IgD-negative memory B cell (primary cell): Measurements from ENCODE around the gene COL18A1. TPM values are rescaled to one million over a fixed set of nuclear protein-coding genes. Genes with fewer than 3 reads are reported as not detected.
A peak's percentile ranks its signal among the peaks of the same experiment; 100 is the strongest.

Experiments used
- H3K27ac Mint-ChIP-seq, 3 donors: one replicate each; pipeline ENCODE4 v1.8.0; 2020 to 2022; ENCODE audit warnings: mild to moderate bottlenecking in 3 of 3, mixed read lengths in 3 of 3, moderate library complexity in 1 of 3
- H3K27me3 Mint-ChIP-seq: one replicate; pipeline ENCODE4 v1.8.0; 2021; ENCODE audit warnings: mixed read lengths
- H3K36me3 Mint-ChIP-seq: one replicate; pipeline ENCODE4 v1.8.0; 2020; ENCODE audit warnings: mild to moderate bottlenecking, mixed read lengths
- H3K4me1 Mint-ChIP-seq, 3 donors: one replicate each; pipeline ENCODE4 v1.8.0; 2020 to 2022; ENCODE audit warnings: mixed read lengths in 3 of 3, mild to moderate bottlenecking in 1 of 3
- H3K4me3 Mint-ChIP-seq, 4 donors: one replicate each; pipeline ENCODE4 v1.8.0; 2020 to 2022; ENCODE audit warnings: mild to moderate bottlenecking in 4 of 4, mixed read lengths in 4 of 4, moderate library complexity in 3 of 4
- H3K9me3 Mint-ChIP-seq, 3 donors: one replicate each; pipeline ENCODE4 v1.8.0; 2020 to 2021; ENCODE audit warnings: mixed read lengths in 3 of 3, mild to moderate bottlenecking in 1 of 3
- polyA plus RNA-seq: library from polyadenylated mRNA; unstranded; fragments of 300-500 nt; fragmentation: Illumina TruSeq; gene quantifications from one replicate; pipeline ENCODE4 v1.2.3, GENCODE V29; 2021

COL18A1 gene
- polyA plus RNA-seq, 1 donor from 2014 or later: 4.0 TPM

DNA sequence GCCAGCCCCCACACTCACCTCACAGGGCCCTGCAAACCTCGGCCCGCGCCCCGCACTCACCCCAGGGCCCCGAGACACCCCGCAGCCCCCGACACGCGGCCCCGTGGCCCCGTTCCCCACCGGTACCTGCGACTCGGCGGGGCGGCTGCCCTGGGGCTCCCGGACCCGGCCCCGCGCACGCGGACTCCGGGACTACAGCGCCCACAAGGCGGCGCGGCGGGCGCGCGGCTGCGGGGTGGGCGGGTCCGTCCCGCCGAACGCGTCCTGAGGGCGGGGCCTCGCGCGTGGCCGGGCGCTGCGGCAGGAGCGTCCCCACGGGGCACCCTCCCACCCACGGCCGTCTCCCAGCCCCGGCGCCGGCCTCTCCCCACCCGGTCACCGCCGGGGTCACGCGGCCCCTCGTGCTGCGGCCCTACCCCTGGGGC lies 137.3 kb downstream of the COL18A1 start, which contains the start of gene SLC19A1:
TSS of gene SLC19A1 (minus strand) at position 199 of the 425 bp plus-strand sequence. CDS start 4,481 bp downstream, outside the sequence.
- Mint-ChIP-seq H3K27me3 (no peaks in the 10 kb centered on the region), H3K27ac (peak within 1 kb of the TSS in 1 of 3 donors; percentile 81), H3K4me1 (peaks cover 4 to 9% (median 7%) of the 10 kb centered on the region in 3 donors), H3K4me3 (peak within 1 kb of the TSS; percentile 71 to 92 (median 84)), H3K9me3 (no peaks in the 10 kb centered on the region), H3K36me3 (no peaks in the 10 kb centered on the region)

DNA sequence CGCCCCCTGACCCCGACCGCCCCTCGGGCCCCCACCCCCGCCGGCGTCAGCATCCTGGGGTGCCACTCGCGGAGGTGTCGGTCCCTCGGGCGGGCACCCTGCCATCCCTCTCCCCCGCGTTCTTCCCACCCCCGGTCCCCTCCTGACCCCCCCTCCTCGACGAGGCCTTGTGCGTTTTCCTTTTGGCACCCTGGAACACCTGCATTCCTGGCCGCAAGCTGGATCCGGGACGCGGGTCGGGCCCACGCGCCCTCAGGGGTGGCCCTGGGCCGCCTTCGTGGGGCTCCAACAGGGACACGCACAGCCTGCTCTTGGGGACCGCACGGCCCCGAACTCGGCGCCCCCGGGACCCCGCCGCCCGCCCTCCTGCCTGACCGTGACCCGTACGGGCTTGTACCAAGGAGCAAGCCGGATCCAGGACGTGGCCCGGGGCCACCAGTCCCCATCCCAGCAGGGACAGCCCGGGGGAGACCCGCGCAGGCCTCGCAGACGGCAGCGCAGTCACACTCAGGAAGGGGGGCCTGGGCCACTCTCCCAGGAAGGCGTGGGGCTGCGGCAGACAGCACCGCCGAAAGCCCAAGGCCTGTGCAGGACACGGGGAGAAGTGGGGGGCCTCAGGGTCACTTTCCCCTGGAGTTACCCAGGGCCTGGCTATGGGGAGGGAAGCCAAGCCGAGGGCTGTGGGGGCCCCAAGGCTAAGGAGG lies 137.9 kb downstream of the COL18A1 start:
- no peaks in the 10 kb centered on the region for H3K36me3 Mint-ChIP-seq
- H3K27ac Mint-ChIP-seq: no peak overlapping the region
- peaks cover 4 to 12% (median 9%) of the 10 kb centered on the region in 3 donors for H3K4me1 Mint-ChIP-seq
- no peaks in the 10 kb centered on the region for H3K27me3 Mint-ChIP-seq
- no peaks in the 10 kb centered on the region for H3K9me3 Mint-ChIP-seq
- H3K4me3 Mint-ChIP-seq: peak overlapping the region in 3 of 4 donors; percentile 48 to 77 (median 60)

DNA sequence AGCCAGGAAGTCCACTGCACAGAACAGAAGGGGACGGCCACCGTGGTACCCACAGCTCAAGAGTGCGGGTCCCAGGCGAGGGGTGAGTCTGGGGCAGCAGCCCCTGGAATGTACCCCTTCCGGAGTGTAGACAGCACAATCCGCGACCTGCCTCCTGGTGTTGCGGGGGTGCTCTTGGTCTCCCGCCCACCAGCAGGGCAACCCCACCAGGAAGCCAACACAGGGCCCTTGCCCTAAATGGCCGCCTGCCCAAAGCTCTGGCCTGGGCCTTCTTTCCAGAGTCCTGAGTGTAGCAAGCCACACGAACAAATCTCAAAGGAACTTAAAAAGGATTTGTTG lies 138.4 kb downstream of the COL18A1 start:
- Mint-ChIP-seq H3K36me3 (no peaks in the 10 kb centered on the region), H3K9me3 (no peaks in the 10 kb centered on the region), H3K4me1 (peaks cover 4 to 15% (median 9%) of the 10 kb centered on the region in 3 donors), H3K27ac (no peak overlapping the region), H3K4me3 (peak overlapping the region; percentile 48 to 77 (median 60)), H3K27me3 (no peaks in the 10 kb centered on the region)

DNA sequence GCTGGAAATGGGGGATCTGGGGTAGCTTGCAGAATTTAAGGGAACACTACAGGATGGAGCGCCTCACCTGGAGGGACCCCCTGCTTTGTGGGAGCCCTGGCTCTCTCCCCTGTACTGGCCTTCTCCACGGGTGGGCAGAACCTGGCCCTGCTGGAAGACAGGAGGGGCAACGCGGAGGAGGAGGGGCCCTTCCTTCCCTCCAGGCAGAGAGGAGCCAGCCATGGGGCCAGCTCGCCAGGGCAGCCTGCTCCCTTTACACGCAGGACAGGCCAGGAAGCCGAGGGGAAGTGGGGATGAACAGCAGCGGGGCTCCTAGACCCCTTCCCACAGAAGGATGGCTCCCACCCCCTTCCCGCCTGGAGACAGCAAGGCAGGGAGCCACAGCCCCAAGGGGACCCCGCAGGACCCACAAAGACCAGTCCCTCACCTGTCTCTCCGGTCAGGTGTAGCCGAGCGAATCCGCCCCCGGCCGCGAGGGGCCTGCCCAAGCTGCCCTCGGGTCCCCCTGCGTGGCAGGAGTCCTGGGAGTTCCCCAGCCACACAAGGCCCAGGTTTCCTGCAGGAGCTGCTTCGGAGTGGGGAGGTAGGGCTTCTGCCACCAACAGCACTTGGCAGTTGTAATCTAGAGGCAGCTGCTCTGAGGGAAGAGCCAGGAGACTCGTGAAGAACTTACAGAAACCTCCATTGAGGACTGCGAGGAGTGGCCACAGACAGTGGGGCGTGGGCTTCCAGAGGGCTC lies 138.9 kb downstream of the COL18A1 start:
- H3K36me3 Mint-ChIP-seq: no peaks in the 10 kb centered on the region
- no peaks in the 10 kb centered on the region for H3K9me3 Mint-ChIP-seq
- H3K27ac Mint-ChIP-seq: no peak overlapping the region
- peak overlapping the region; percentile 60 to 77 (median 68) for H3K4me3 Mint-ChIP-seq
- peaks cover 4 to 15% (median 9%) of the 10 kb centered on the region in 3 donors for H3K4me1 Mint-ChIP-seq
- H3K27me3 Mint-ChIP-seq: no peaks in the 10 kb centered on the region

DNA sequence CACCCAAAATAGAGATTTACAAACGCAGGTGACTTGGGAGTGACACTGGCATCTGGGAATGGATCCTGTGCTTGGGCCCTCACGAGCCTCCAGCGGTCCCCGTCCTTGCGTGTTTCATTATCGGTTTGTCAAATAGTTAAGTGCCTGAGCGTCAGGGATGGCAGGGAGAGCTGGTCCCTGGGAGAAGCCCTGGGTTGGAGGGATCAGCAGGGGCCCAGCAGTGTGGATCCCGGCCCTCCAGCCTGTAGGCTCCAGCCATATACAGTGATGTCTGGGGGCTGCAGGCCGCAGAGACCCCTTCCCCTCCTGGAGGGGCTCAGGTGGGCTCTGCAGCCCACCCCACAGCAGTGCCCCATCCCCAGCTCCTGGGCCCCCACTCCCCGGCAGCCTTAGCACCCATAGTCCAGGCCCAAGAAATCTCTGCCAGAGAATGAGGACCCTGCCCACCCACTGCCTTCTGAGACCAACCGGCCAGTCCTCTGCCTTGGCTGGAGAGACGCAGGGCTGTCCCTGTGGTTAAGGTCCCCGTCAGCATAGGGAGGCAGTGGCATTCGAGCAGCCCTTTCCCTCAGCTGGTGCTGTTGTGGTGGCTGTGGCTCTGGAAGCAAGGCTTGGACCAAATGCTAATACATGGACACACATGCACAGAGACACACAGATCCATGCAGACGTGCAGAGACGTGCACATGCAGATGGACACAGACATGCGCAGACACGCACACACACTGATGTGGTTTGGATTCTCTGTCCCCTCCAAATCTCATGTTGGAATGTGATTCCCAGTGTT lies 139.7 kb downstream of the COL18A1 start:
- Mint-ChIP-seq H3K27me3 (no peaks in the 10 kb centered on the region), H3K27ac (no peak overlapping the region), H3K4me3 (peak overlapping the region in 2 of 4 donors; percentile 11 to 75), H3K36me3 (no peaks in the 10 kb centered on the region), H3K9me3 (no peaks in the 10 kb centered on the region), H3K4me1 (peaks cover 7 to 15% (median 13%) of the 10 kb centered on the region in 3 donors)

DNA sequence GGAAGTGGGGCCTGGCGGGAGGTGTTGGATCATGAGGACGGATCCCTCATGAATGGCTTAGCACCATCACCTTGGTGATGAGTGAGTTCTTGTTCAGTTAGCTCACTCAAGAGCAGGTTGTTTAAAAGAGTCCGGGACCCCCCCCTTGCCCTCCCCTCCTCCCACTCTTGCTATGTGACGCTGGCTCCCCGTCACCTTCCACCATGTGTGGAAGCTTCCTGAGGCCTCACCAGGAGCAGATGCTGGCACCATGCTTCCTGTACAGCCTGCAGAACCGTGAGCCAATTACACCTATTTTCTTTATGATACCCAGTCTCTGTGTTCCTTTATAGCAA lies 140.2 kb downstream of the COL18A1 start:
- H3K27me3 Mint-ChIP-seq: no peaks in the 10 kb centered on the region
- peaks cover 10 to 18% (median 15%) of the 10 kb centered on the region in 3 donors for H3K4me1 Mint-ChIP-seq
- peak overlapping the region in 2 of 4 donors; percentile 61 to 75 for H3K4me3 Mint-ChIP-seq
- H3K36me3 Mint-ChIP-seq: no peaks in the 10 kb centered on the region
- no peak overlapping the region for H3K27ac Mint-ChIP-seq
- no peaks in the 10 kb centered on the region for H3K9me3 Mint-ChIP-seq

DNA sequence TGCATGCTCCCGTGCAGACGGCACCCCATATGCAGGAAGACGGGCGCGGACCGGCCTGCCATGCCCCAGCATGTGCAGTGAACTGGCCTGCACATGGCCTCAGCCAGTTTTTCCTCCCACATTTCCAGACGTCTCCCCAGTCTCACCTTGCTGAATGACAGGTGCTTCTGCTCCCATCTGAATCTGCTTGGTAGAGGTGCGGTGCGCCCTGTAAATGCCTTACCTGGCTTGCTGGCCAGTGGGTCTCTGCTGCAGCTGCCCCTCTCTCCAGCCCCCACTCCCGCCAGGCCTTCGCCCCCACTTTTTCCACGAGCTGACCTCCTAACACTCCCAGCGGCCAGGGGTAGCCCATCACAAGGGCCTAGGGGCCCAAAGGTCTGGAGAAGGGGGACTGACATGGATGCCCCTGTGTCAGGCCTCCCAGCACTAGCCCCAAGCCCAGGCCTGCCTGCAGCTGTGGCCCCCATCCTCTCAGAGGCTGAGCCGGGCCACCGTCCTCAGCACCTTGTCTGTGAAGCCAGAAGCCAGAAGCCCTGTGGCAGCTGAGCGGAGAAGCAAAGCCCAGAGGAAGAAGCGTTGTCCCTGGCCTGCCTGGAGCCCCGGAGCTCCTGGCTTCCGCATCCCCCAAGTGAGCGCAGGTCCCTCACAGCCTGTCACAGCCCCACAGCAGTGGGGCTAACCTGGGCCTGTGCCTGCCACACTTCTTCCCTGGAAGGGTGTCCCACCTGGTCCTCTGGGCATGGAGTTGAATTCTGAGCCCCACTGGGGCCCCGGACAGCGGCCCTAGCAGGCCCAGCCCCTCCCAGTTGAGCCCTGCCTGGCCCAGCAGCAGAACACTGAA lies 140.9 kb downstream of the COL18A1 start:
- peak overlapping the region in 1 of 3 donors; percentile 33 for H3K27ac Mint-ChIP-seq
- no peaks in the 10 kb centered on the region for H3K9me3 Mint-ChIP-seq
- no peaks in the 10 kb centered on the region for H3K27me3 Mint-ChIP-seq
- H3K4me1 Mint-ChIP-seq: peaks cover 15 to 19% (median 17%) of the 10 kb centered on the region in 3 donors
- H3K4me3 Mint-ChIP-seq: peak overlapping the region; percentile 14 to 69 (median 49)
- H3K36me3 Mint-ChIP-seq: no peaks in the 10 kb centered on the region

DNA sequence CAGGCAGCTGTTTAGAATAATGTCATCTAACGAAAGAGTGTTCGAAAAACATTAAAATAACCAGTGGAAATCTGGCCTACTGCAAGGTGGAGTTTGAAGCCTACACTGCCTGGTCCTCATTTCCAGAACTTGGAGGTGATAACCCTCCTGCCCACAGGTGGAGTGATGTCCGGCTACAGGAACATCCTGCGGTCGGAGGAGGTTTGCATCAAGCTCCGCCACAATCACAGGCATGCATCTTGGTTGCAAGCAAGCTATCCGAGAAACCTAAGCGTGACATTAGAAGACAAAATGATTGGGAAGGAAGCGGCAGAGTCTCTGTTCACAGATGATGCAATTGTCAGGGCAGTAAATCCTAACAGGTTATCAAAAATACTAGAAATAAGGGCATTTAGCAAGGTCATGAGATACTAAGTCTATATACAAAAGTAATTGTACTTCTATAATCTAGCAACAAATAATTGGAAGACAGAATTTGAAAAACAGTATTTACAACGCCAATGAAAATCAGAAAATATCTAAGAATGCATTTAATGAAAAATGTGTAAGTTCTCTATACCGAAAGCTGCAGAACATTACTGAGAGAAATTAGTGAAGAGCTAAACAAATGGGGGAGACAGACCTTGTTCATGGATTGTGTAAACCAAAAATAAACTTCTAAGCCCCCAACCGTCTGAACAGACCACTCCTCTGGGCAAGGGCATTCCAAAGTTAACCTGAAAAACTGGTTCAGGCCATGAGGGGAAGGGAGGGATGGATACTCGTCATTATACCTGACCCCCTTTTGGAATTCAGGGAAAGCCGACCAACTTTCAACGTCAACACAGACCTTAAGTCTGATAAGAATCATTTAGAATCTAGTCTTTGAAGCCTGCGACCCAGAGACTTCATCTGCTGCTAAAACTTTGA lies 141.9 kb downstream of the COL18A1 start:
- no peaks in the 10 kb centered on the region for H3K36me3 Mint-ChIP-seq
- peaks cover 21 to 26% (median 25%) of the 10 kb centered on the region in 3 donors for H3K4me1 Mint-ChIP-seq
- no peaks in the 10 kb centered on the region for H3K27me3 Mint-ChIP-seq
- H3K9me3 Mint-ChIP-seq: no peaks in the 10 kb centered on the region
- peak overlapping the region in 1 of 4 donors; percentile 69 for H3K4me3 Mint-ChIP-seq
- peak overlapping the region in 2 of 3 donors; percentile 26 to 33 for H3K27ac Mint-ChIP-seq

DNA sequence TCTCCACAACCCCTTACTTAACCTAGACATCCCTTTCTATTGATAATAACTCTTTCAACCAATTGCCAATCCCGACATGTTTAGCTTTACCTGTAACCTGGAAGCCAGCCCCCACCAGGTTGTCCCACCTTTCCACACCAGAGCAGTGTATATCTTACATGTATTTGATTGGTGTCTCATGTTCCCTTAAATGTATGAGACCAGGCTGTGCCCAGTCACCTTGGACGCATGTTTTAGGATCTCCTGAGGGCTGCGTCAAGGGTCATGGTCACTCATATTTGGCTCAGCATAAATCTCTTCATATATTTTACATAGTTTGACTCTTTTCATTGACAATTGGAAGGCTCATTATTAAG lies 142.6 kb downstream of the COL18A1 start:
- Mint-ChIP-seq H3K4me1 (peaks cover 21 to 28% (median 26%) of the 10 kb centered on the region in 3 donors), H3K4me3 (peak overlapping the region in 2 of 4 donors; percentile 9 to 69), H3K36me3 (no peaks in the 10 kb centered on the region), H3K9me3 (no peaks in the 10 kb centered on the region), H3K27ac (peak overlapping the region in 1 of 3 donors; percentile 33), H3K27me3 (no peaks in the 10 kb centered on the region)

DNA sequence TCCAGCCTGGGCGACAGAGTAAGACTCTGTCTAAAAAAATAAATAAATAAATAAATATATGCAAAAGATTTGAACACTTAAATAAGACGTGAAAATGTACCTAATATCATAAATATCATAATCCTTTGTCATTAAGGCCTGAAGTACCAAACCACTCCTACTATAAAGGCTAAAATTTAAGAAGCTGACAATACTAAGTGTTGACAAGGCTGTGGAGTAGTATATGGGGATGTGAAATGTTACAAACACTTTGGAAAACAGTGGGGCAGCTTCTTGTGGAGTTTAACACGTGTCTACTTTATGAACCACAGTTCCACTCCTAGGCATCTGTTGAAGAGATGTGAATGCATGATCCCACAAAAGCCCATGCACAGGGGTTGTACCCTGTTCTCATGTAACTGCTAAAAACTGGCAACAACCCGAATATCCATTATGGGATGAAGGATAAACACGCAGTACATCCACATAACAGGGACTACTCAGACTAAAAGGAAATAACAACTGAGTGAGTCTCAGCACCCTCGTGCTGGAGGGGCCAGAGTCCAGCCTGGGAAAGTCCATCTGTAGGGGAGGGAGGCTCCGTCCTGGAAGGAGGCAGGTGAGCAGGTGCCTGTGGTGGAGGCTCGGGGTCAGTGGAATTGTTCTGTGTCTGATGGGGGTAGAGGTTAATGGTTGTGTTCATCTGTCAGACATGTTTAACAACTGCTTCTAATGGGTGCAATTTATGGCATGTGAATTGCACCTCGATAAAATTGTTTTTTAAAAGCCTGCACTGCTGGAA lies 143.9 kb downstream of the COL18A1 start:
- no peaks in the 10 kb centered on the region for H3K27me3 Mint-ChIP-seq
- no peaks in the 10 kb centered on the region for H3K9me3 Mint-ChIP-seq
- H3K36me3 Mint-ChIP-seq: no peaks in the 10 kb centered on the region
- H3K4me1 Mint-ChIP-seq: peaks cover 21 to 26% (median 26%) of the 10 kb centered on the region in 3 donors
- H3K27ac Mint-ChIP-seq: no peak overlapping the region
- H3K4me3 Mint-ChIP-seq: peak overlapping the region in 2 of 4 donors; percentile 6 to 92

DNA sequence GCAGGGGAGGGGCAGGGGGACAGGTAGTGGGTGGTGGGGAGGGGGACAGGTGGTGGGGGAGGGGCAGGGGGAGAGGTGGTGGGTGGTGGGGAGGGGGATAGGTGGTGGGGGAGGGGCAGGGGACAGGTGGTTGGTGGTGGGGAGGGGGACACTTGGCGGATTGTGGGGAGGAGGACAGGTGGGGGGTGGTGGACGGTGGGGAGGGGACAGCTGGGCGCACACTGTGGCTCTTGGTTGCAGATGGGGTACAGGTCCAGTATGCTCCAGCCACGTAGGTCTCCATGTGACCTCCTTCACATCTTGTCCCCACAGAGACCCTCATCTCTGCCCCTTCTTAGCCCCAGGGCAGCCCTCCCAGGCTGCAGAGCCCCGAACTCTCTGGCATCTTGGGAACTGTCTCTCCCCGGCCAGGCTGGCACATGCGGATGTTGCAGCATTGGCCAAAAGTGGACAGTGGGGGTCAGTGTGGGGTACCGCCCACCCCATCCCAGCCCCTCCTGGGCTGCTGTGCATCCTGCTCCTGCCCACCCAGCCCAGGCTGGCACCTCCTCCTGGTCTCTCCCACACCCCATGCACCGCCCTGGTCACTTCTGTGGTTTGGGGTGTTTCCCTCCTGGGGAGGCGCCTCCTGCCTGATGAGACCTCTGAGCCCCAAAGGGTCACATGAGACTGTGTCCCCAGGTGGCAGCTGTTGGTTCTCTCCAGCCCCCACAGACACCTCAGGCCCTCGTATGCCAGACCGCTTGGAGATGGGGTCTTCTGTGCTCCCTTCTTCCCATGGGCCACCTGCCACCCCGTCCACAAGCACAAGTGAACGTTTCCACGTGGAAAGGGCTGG lies 144.9 kb downstream of the COL18A1 start:
- H3K4me3 Mint-ChIP-seq: peak overlapping the region; percentile 54 to 83 (median 64)
- peaks cover 25 to 31% (median 28%) of the 10 kb centered on the region in 3 donors for H3K4me1 Mint-ChIP-seq

DNA sequence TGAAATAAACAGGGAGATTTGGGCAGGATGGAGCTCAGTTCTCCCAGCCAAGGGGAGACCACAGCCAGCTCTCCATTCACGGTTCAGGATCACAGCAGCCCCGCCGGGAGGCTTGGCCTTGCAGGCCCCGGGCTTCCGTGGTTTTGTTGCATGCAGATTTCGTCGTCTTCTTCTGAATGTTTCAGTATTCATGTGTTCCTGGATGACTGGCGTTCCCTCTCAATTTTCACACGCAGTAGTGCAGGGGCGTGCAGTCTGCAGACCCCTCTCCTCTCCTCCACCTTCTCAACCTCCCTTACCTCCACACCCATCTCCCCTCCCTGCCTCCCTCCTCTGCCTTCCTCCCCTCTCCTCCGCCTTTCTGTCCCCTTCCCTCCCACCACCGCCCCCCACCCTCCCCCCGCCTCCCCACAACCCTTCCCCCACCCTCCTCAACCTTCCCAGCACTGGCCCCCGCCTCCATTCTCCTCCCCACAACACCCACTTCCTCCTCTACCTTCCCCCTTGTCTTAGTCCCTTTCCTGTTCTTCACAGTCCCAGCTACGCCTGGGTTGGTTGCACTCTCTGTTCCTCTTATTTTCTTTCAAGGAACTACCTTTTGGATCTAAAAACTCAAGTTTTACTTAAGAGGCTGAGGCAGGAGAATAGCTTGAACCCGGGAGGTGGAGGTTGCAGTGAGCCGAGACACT lies 145.7 kb downstream of the COL18A1 start:
- Mint-ChIP-seq H3K9me3 (no peaks in the 10 kb centered on the region), H3K4me3 (peak overlapping the region; percentile 54 to 89 (median 70)), H3K36me3 (no peaks in the 10 kb centered on the region), H3K27me3 (no peaks in the 10 kb centered on the region), H3K4me1 (peaks cover 23 to 32% (median 28%) of the 10 kb centered on the region in 3 donors), H3K27ac (peak overlapping the region; percentile 18 to 92 (median 80))

More for the DNA sequence above, 144.9 kb downstream of the COL18A1 start:
- peak overlapping the region in 1 of 3 donors; percentile 92 for H3K27ac Mint-ChIP-seq
- H3K9me3 Mint-ChIP-seq: no peaks in the 10 kb centered on the region
- no peaks in the 10 kb centered on the region for H3K36me3 Mint-ChIP-seq
- H3K27me3 Mint-ChIP-seq: no peaks in the 10 kb centered on the region
